Stimulated activated CD8-positive, alpha-beta memory T cell treated with anti-CD3 and anti-CD28 coated beads, Interleukin-7, amount 100 ng/mL, for 24 hours (primary cell): ENCODE results near the gene MB21D2.
A peak's percentile ranks its signal among the peaks of the same experiment; 100 is the strongest.
"Not testable (repeated sequence)": the region's sequence is repeated elsewhere in the genome, so short reads cannot be mapped to it uniquely, and the experiment has no call there.

Experiments used
- DNase-seq: peaks from one replicate; pipeline ENCODE4 v3.0.0-alpha.2; 2020; ENCODE audit warnings: low read depth

The MB21D2 gene

GRCh38 chr3:192858849-192859585 lies 58.6 kb downstream of the MB21D2 start:
- DNase-seq = no peak

- no peak for DNase-seq
Measured at GRCh38 chr3:192857260-192857661, 60.4 kb downstream of the MB21D2 start.

- no peak for DNase-seq
Measured at GRCh38 chr3:192855434-192855833, 62.2 kb downstream of the MB21D2 start.

GRCh38 chr3:192851821-192852372 lies 65.8 kb downstream of the MB21D2 start:
- DNase-seq = no peak

GRCh38 chr3:192850451-192850981 lies 67.1 kb downstream of the MB21D2 start:
- peak; percentile 12 for DNase-seq

- not testable (repeated sequence) for DNase-seq
Measured at GRCh38 chr3:192849821-192850220, 67.8 kb downstream of the MB21D2 start.

GRCh38 chr3:192848371-192849233 lies 69.1 kb downstream of the MB21D2 start:
- DNase-seq = no peak

GRCh38 chr3:192847941-192848340 lies 69.7 kb downstream of the MB21D2 start:
- no peak for DNase-seq

GRCh38 chr3:192845526-192845855 lies 72.2 kb downstream of the MB21D2 start:
- no peak for DNase-seq

- DNase-seq = no peak
Measured at GRCh38 chr3:192844836-192845525, 72.7 kb downstream of the MB21D2 start.

GRCh38 chr3:192844486-192844765 lies 73.2 kb downstream of the MB21D2 start:
- DNase-seq = no peak

GRCh38 chr3:192843723-192844485 lies 73.8 kb downstream of the MB21D2 start:
- no peak for DNase-seq

- DNase-seq = no peak
Measured at GRCh38 chr3:192843119-192843518, 74.5 kb downstream of the MB21D2 start.

GRCh38 chr3:192842711-192843110 lies 74.9 kb downstream of the MB21D2 start:
- no peak for DNase-seq

GRCh38 chr3:192842138-192842537 lies 75.5 kb downstream of the MB21D2 start:
- DNase-seq = no peak

GRCh38 chr3:192841428-192841827 lies 76.2 kb downstream of the MB21D2 start:
- DNase-seq = no peak

GRCh38 chr3:192840143-192840836 lies 77.4 kb downstream of the MB21D2 start:
- no peak for DNase-seq

GRCh38 chr3:192835818-192836815 lies 81.5 kb downstream of the MB21D2 start:
- no peak for DNase-seq

GRCh38 chr3:192834428-192834827 lies 83.2 kb downstream of the MB21D2 start:
- no peak for DNase-seq
